Spleen (tissue), 11 donors: Measurements from ENCODE around the gene LCP1. TPM values are rescaled to one million over a fixed set of nuclear protein-coding genes. Genes with fewer than 3 reads are reported as not detected.
A peak's percentile ranks its signal among the peaks of the same experiment; 100 is the strongest.

ENCODE experiments used
- DNase-seq: peaks from one replicate; pipeline ENCODE4 v3.0.0-alpha.2; 2020
- H3K27ac ChIP-seq, 8 donors: fragments of 200-600 bp; sonication (generic) in 7 of 8; 1 replicate in 4 of 8; 2 replicates in 4 of 8; pipeline versions ENCODE4 v1.5.0 to v1.8.0; 2016 to 2021; ENCODE audit warnings: inconsistent platforms in 4 of 8, mild to moderate bottlenecking in 4 of 8, moderate library complexity in 1 of 8
- H3K27me3 ChIP-seq, 7 donors: fragments of 200-600 bp; sonication (generic) in 6 of 7; replicated peaks in 1 of 7; 1 replicate in 4 of 7; 2 replicates in 3 of 7; pipeline versions ENCODE4 v1.5.0 to v1.8.0; 2016 to 2021; ENCODE audit warnings: inconsistent platforms in 3 of 7, mild to moderate bottlenecking in 1 of 7
- H3K36me3 ChIP-seq, 6 donors: fragments of 200-600 bp; sonication (generic) in 5 of 6; 1 replicate in 4 of 6; 2 replicates in 2 of 6; pipeline versions ENCODE4 v1.5.0 to v1.8.0; 2016 to 2021; ENCODE audit warnings: inconsistent platforms in 2 of 6
- H3K4me1 ChIP-seq, 6 donors: fragments of 200-600 bp; sonication (generic) in 5 of 6; 1 replicate in 3 of 6; 2 replicates in 3 of 6; pipeline versions ENCODE4 v1.5.0 to v1.8.0; 2016 to 2021; ENCODE audit warnings: inconsistent platforms in 3 of 6
- H3K4me3 ChIP-seq, 8 donors: fragments of 200-600 bp; sonication (generic) in 7 of 8; 1 replicate in 4 of 8; 2 replicates in 4 of 8; pipeline versions ENCODE4 v1.5.0 to v1.8.0; 2016 to 2021; ENCODE audit warnings: inconsistent platforms in 4 of 8, mild to moderate bottlenecking in 4 of 8, moderate library complexity in 2 of 8
- H3K9me3 ChIP-seq, 8 donors: fragments of 200-600 bp; sonication (generic) in 7 of 8; 1 replicate in 4 of 8; 2 replicates in 4 of 8; pipeline versions ENCODE4 v1.5.0 to v1.8.0; 2016 to 2021; ENCODE audit warnings: inconsistent platforms in 4 of 8
- CTCF ChIP-seq, 11 experiments: fragments of 200-600 bp in 7 of 11; fragments of 450-650 bp in 4 of 11; sonication (generic) in 4 of 11; IDR thresholded peaks in 8 of 11; conservative IDR thresholded peaks in 3 of 11; 1 replicate in 7 of 11; 2 replicates in 4 of 11; pipeline versions ENCODE4 v1.4.0 to v1.8.0; 2016 to 2021; ENCODE audit warnings: antibody characterized with exemption in 11 of 11, inconsistent platforms in 4 of 11, mild to moderate bottlenecking in 1 of 11
- POLR2A ChIP-seq, 3 donors: fragments of 450-650 bp; IDR thresholded peaks; one replicate each; pipeline ENCODE4 v1.5.1; 2017; ENCODE audit warnings: antibody characterized with exemption in 3 of 3, mild to moderate bottlenecking in 1 of 3
- POLR2AphosphoS5 ChIP-seq, 3 donors: sonication (generic); formaldehyde crosslinking; IDR thresholded peaks; one replicate each; pipeline ENCODE4 v1.5.1; 2017; ENCODE audit warnings: antibody characterized with exemption in 3 of 3
- WGBS, 5 donors: extraction: QIAGEN DNeasy Blood & Tissue Kit in 3 of 5; methylation state at CpG; one replicate each; pipeline versions ENCODE4 v1.1.5 to v1.1.7; 2013 to 2018; 5-methylcytosine and 5-hydroxymethylcytosine counted together
- intact Hi-C: fragments of 100-400 bp; cut with DNase I; formaldehyde crosslinking; loops from one replicate; pipeline ENCODE4 v1.15.0; 2023; ENCODE audit warnings: low total_unique reads
- polyA plus RNA-seq, 3 donors: library from polyadenylated mRNA; stranded (reverse); fragments of 200-250 nt; gene quantifications; one replicate each; pipeline ENCODE4 v1.2.1, GENCODE V29; 2013
- total RNA-seq, 7 donors: library from RNA; depleted of rRNA in 3 of 7; stranded (reverse); fragments of >200 nt in 3 of 7; fragmentation: NEBNext Ultra II Directional in 4 of 7; extraction: Animal tissue kit (Norgen Biotek cat#: 25700) in 4 of 7; gene quantifications; one replicate each; pipeline versions ENCODE4 v1.1.0 to v1.2.1, GENCODE V29; 2016 to 2021
- donor health status: healthy with polysubstance abuse.
- donor health status: DM: no; HTN: no; CAD: no; lungs with moderate emphysema.
- donor health status: DM: no; HTN: no; CAD: no.
- donor health status: Bipolar disorder and iron deficiency.
- donor health status: healthy.
- donor health status: DM: no; HTN: no; CAD: no.
- donor health status: DM: yes; HTN: yes; CAD: no.

The LCP1 gene
- total and polyA plus RNA-seq, 10 donors = 155 to 968 (median 572) TPM

GRCh38 chr13:46170687-46171086 lies 11.3 kb downstream of the LCP1 start:
- peak in 2 of 11 experiments; percentile 11 to 33 for TF ChIP-seq CTCF (IDR thresholded peaks at IDR 0.05 in 8 of 11, conservative IDR thresholded peaks at IDR 0.05 in 3 of 11)
- TF ChIP-seq POLR2AphosphoS5 (IDR thresholded peaks at IDR 0.05) = no peak
- intact Hi-C loops = loop anchor here (10.0 kb wide), 1 partner anchor 114 kb away; no protein-coding TSS in a partner anchor
- no peaks in the 10 kb centered on the region for H3K9me3 ChIP-seq
- peaks cover 0 to 43% (median 2%) of the 10 kb centered on the region in 6 donors for H3K36me3 ChIP-seq
- peak overlapping the region in 5 of 8 donors; percentile 1 to 49 (median 7) for H3K4me3 ChIP-seq
- no peak for DNase-seq
- H3K27me3 ChIP-seq = no peaks in the 10 kb centered on the region
- WGBS, 5 donors = 0 to 11% (median 3%) methylated on average over 3 of the region's 3 CpGs
- peak overlapping the region; percentile 64 to 94 (median 86) for H3K27ac ChIP-seq
- peaks cover 80 to 100% (median 100%) of the 10 kb centered on the region in 6 donors for H3K4me1 ChIP-seq

GRCh38 chr13:46170268-46170667 lies 11.7 kb downstream of the LCP1 start:
- no peaks in the 10 kb centered on the region for H3K9me3 ChIP-seq
- H3K27me3 ChIP-seq = no peaks in the 10 kb centered on the region
- no peak for TF ChIP-seq POLR2AphosphoS5 (IDR thresholded peaks at IDR 0.05)
- no peak for TF ChIP-seq POLR2A (IDR thresholded peaks at IDR 0.05)
- no peak for TF ChIP-seq CTCF (IDR thresholded peaks at IDR 0.05 in 8 of 11, conservative IDR thresholded peaks at IDR 0.05 in 3 of 11)
- H3K27ac ChIP-seq = peak overlapping the region; percentile 64 to 94 (median 86)
- H3K4me3 ChIP-seq = peak overlapping the region in 3 of 8 donors; percentile 6 to 49 (median 17)
- peaks cover 0 to 43% (median 2%) of the 10 kb centered on the region in 6 donors for H3K36me3 ChIP-seq
- WGBS, 5 donors = 49 to 69% (median 59%) methylated on average over 5 to 7 of the region's 7 CpGs
- intact Hi-C loops = loop anchor here (10.0 kb wide), 1 partner anchor 115 kb away; no protein-coding TSS in a partner anchor
- no peak for DNase-seq
- H3K4me1 ChIP-seq = peaks cover 81 to 100% (median 100%) of the 10 kb centered on the region in 6 donors

- Histone ChIP-seq H3K4me3 (peak overlapping the region in 2 of 8 donors; percentile 6 to 49), H3K36me3 (peaks cover 0 to 46% (median 2%) of the 10 kb centered on the region in 6 donors), H3K4me1 (peaks cover 80 to 100% (median 100%) of the 10 kb centered on the region in 6 donors), H3K27ac (peak overlapping the region in 7 of 8 donors; percentile 69 to 94 (median 87)), H3K9me3 (no peaks in the 10 kb centered on the region), H3K27me3 (no peaks in the 10 kb centered on the region)
- intact Hi-C loops = loop anchor here (10.0 kb wide), 1 partner anchor 115 kb away; no protein-coding TSS in a partner anchor
- TF ChIP-seq POLR2AphosphoS5 (IDR thresholded peaks at IDR 0.05) (no peak), CTCF (IDR thresholded peaks at IDR 0.05 in 8 of 11, conservative IDR thresholded peaks at IDR 0.05 in 3 of 11) (no peak), POLR2A (IDR thresholded peaks at IDR 0.05) (no peak)
- WGBS, 5 donors = 63 to 84% (median 70%) methylated on average over 2 of the region's 2 CpGs
- no peak for DNase-seq
Measured at GRCh38 chr13:46169758-46170157, 12.2 kb downstream of the LCP1 start.

GRCh38 chr13:46168783-46169182 lies 13.2 kb downstream of the LCP1 start:
- intact Hi-C loops = no loop called here
- Histone ChIP-seq H3K27me3 (no peaks in the 10 kb centered on the region), H3K4me1 (peaks cover 81 to 100% (median 100%) of the 10 kb centered on the region in 6 donors), H3K36me3 (peaks cover 0 to 47% (median 2%) of the 10 kb centered on the region in 6 donors), H3K27ac (peak overlapping the region in 7 of 8 donors; percentile 57 to 94 (median 87)), H3K4me3 (peak overlapping the region in 2 of 8 donors; percentile 22 to 52), H3K9me3 (no peaks in the 10 kb centered on the region)
- TF ChIP-seq POLR2A (IDR thresholded peaks at IDR 0.05) (no peak), CTCF (IDR thresholded peaks at IDR 0.05 in 8 of 11, conservative IDR thresholded peaks at IDR 0.05 in 3 of 11) (no peak), POLR2AphosphoS5 (IDR thresholded peaks at IDR 0.05) (no peak)
- DNase-seq = no peak
- WGBS, 5 donors = 20 to 31% (median 25%) methylated on average over 1 of the region's 1 CpG
